Renal pelvis (tissue), 4 donors: ENCODE results near the gene LDLRAD3. TPM values are rescaled to one million over a fixed set of nuclear protein-coding genes. Genes with fewer than 3 reads are reported as not detected.

ENCODE experiments used
- DNase-seq: peaks from one replicate; pipeline ENCODE4 v3.0.0-alpha.2; 2013
- polyA plus RNA-seq, 3 donors: library from polyadenylated mRNA; unstranded; fragments of 120-200 nt; gene quantifications; one replicate each; pipeline ENCODE4 v1.2.1, GENCODE V29; 2013; ENCODE audit not compliant: insufficient read length in 3 of 3

LDLRAD3 gene
- polyA plus RNA-seq, 3 donors: 23.1 to 24.7 (median 23.5) TPM

DNA sequence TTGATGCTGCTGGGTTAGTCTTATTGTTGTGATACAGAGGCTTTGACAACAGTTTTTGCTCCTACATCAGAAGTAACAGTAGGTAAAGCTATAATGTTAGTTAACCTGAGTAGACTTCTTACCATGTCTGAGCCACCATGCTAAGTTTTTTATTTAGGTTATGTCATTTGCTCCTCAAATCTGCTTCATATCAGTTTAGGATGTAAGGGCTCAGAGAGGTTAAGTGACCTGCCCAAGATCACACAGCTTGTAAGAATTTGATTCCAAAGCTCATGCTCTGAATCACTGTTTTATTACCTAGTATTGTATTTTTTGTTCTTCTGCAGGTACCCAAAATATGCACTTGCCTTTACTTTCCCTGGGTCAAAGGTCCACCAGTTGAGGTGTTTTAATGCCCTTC lies 183.7 kb downstream of the LDLRAD3 start:
- DNase-seq: no peak

DNA sequence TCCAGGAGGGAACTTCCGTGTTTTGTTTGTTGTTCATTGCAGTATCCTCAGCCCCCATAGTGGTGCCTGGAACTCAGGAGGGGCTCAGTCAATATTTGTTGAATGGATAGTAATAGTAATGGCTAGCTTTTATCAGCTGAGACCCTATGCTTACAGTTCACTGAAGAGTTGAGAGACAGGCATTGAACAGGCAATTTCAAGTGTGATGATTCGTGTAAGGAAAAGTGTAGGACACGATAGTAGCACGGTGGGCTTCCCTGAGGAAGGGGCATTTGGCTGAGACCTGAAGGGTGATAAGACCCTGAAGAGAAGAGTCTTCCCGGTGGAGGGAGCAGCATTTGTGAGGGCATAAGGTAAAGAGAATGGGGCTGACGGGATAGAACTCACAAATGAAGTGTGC lies 186.1 kb downstream of the LDLRAD3 start:
- DNase-seq: no peak

DNA sequence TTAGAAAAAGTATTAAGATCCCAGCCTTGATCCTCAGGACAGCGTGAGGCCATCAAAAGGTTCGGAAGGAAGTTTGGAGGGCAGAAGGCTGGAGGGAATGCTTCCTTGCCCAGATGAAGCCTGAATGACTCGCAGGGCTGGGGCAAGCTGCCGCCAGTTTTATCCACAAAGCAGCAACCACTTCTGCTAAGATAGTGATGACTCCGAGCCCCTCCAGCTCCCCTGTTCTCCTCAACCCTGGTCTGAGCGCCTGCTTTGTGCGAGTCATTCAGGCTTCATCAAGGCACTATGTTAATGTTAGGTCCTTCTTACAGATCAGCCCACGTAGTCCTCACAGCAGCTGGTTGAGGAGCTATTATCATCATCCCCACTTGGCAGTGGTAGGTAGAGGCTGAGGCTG lies 186.5 kb downstream of the LDLRAD3 start:
- DNase-seq: no peak

DNA sequence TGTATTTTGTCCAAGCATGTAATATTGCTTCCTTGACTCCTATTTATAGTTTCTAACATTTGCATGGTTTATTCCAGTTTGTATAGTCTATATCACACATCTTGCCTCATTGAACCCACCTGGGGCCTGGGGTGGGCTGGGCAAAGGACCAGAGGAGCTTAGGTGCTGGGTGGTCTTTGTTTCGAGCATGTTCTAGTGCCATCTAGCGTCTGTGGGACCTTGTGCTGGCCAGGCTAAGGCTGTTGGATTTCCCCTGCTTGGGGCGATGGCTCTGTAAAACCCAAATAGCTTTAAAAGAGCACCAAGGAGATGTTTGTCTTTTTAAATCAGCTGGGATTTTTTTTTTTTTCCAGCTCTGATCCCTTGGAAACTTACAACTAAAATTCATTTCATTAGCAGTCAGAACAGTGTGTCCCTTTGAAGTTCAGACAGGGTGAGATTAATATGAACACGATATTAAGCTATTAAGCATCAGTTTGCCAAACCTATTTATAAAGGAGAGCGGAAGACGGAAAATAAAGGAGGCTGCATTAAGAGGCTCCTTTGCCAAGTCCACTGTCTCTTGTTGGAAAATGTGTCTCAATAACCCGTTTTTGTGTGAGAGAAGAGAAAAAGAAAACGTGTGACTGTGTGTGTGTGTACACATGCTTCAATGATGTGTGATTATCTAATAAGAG lies 188.0 kb downstream of the LDLRAD3 start:
- DNase-seq: no peak

DNA sequence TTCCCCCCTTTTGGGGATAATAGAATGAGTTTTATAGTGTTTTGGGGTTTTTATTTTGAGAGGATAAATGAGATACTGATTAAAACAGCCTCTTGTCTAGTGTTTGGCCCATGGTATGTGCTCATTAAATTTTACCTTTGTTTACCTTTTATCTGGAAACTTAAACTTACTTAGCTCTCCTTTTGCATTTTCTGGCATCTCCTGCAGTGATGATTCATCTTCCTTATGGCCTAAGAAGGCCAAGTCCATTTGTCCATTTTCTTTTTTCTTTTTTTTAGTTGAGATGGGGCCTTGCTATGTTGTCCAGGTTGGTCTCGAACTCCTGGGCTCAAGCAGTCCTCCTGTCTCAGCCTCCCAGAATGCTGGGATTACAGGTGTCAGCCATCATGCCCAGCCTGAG lies 189.1 kb downstream of the LDLRAD3 start:
- no peak for DNase-seq

DNA sequence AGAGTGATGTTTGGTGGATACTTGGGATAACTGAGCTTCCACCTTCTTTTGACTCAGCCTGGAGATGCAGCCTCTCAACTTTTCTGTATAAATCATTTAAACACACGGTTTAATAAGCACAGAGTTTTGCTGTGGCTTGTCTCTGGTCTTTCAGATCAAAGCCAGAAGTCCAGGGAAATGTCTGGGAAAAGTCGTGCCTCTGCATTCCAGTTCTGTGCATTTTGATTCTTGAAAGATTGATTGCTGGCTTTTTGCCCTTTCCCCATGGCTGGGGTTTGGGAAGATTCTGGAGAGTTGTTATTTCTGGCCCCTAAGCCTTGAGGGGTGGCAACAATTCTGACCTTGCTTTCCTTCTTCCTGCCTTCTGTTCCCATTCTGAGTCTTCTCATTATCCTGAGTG lies 191.2 kb downstream of the LDLRAD3 start:
- no peak for DNase-seq

DNA sequence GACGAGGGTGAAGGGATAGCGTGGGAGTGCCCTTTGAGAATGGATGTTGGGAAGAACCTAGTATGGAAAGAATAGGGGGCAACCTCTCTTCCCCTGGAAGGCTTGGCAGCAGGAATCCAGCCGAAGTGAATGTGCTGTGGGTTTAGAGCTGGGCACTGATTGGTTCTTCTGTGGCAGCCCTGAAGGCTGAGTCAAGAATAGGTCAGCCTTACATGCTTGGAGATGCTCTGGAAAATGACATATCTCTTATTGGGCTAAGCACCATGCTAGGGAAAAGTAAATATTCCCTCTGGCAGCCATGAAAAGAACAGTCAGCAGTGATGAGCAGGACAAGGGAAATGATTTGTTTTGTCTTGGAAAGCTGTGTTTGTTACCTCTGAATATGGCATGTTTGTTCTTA lies 195.9 kb downstream of the LDLRAD3 start:
- DNase-seq: no peak

DNA sequence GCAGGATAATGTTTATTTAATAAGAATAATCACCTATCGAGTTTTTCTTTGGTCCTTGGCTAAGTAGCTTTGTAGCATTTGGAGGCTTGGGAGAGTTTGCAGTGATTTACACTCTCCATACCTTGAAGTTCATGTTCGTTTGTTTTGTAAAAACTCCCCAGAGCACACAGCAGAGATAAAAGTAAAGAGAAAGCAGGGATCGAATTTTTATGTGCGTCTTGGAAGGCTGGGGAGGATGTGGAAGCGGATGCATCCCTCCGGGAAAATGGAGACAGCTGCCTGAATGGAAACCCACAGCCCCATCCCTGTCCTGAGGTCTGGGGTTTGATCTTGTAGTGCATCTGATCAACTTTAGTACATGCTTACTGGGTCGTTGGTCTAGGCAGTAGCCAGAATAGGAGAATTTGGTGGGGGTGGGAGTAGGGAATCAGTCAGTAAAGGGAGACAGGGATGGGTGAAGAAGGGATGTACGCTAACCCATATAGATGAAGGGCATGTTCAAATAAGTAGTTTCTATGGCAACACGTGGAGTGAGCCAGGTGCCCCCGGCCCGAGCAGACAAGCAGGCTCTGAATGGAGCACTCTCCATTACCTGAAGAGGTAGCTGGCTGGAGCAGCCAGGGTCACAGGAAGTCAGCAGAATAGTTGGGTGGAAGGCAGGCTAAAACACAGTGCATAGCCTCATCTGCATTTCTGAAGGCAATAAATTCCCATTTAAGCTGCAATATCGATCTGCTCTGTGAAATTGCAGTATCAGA lies 197.5 kb downstream of the LDLRAD3 start:
- DNase-seq: peak; percentile 70

DNA sequence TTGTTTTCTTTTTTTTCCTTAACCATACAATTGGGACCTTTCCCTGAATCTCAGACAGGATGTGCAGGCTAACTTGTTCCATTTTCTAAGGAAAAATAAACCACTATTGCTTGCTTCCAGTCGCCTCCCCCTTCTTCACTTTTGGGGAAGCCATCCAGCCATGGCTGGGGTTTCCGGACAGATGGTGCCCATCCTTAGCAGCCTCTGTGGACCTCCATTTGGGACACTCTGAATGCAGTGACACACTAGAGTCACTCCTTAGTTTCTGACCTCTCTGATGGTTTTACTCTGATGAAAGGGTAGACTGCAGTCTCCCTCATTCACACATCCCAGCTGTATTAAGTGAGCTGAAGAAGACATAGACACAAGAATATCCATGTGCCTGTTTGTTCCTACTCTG lies 198.1 kb downstream of the LDLRAD3 start:
- DNase-seq: no peak

DNA sequence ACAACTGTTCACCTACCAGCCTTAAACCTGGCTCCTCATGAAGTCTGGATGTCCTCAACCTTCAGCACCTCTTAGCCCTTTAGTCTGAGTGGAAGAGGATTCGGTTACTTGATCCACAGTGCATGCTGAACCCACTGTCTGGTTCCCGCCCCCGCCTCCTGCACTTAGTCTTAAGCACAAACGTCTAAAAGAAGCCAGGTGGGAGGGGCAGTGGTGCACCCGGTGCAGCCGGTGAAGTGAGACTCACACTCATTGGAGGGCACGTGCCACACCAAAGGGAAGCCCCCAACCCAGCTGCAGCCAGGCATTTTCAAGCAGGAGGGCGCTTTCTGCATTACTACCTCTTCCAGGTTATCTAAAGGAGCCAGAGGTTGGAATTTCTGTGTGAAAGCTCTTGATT lies 198.6 kb downstream of the LDLRAD3 start:
- peak; percentile 70 for DNase-seq

DNA sequence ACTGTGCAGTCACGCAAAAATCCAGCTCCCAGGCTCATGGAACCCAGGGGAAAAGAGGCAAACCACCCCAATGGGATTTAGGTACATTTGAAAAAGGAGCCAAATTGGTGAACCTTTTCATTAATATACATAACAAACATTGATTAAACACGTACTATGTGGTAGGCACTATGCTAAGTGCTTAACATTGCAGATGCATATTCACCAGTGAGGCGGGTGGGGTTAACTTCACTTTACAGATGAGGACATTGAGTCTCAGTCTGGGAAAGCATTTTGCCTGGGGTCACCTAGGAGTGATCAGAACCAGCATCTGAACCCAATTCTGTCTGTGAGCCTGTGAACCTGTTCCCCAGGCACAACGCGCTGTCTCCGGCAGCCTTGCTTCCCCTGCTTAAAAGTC lies 199.0 kb downstream of the LDLRAD3 start:
- DNase-seq: no peak

DNA sequence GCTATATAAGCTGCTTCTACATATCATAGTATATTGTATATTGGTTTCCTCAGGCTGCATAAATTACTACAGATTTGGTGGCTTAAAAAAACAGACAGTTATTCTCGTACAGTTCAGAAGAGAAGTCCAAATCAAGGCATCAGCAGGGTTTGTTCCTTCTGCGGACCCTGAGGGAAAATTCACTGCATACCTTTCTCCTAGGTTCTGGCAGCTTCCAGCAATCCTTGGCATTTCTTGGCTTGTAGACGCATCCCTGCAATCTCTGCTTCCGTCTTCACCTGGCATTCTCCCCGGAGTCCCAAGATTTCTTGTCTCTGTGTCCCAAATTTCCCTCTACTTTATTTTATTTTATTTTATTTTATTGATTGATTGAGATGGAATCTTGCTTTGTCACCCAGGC lies 202.6 kb downstream of the LDLRAD3 start:
- DNase-seq: no peak

DNA sequence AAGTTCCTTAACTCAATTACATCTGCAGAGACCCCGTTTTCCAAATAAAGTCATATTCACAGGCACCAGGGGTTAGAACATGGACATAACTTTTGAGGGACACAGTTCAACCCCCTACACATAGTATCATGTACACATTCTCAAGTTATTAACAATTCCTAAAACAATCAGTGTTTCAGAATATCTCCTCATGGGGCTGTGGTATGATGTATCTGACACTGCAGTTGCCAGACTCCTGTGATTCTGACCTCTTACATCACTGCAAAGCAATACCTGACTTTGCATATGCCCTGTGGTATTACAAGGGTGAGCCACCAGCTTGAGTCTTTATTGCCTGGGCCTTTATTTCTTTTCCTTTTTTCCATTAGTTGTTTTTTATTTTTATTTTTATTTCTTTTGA lies 203.6 kb downstream of the LDLRAD3 start:
- no peak for DNase-seq

DNA sequence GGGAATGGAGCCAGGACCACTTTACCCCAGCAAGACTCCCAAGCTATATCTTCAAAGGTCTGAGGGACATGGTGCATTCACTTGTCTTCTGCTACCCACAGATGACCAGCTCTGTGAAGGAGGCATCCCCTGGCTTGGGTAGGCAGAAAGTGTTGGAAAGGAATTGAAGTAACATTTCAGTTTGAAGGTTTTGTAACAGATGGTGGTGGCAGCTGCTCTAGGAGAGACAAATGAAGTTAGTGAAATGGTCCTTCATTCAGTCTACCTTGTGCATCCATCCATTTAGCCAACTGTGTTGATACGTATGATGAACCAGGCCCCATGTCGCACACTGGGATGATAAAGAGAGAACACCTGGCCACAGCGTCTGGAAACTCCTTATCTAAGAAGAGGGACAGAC lies 204.8 kb downstream of the LDLRAD3 start:
- no peak for DNase-seq

DNA sequence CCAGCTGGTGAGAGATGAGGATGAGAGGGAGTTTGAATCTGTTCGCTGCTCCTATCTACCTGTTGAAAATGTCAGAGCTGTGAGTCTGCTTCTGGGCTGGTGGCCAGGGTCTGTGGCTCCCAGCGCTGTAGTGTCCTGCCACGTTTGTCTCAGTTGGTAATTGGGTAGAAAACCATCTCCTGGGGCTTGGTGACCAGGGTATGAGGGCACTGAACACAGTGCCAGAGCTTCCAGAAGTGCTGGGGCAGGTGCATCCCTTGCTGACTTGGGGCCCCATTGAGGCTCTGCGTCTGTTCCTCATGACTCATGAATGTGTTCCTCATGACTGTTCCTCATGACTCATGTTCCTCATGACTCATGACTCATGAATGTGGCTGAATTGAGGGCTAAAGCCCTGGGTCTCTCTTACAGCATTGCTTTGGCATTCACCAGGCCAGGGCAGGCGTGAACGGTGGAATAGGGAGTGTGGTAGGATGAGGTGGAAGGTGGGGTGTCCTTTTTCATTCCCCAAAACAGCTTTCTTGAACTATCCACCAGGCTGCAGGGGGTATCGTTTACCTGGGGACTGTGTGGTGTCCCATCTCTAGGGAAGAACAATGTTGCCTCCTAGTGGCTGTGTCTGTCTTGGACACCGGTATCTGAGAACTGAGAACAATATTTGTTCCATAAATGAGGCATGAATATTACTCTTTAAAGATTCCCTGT lies 205.8 kb downstream of the LDLRAD3 start:
- no peak for DNase-seq

DNA sequence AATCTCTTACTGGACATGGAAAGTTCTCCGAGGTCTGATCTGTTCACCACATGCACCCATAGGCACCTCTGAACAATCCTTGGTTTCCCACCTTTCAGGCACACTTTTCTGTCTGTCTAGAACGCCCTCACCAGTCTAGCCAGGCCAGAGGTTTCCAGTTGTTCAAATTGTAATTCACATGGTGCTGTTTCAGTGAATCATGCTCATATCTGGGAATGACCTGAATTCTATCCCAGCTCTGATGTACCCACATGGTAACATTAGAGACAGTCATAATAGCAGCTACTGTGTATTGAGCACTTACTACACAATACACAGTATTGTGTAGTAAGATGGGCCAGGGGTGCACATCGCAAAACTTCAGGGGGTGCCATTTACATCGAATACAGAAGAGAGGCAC lies 207.1 kb downstream of the LDLRAD3 start:
- no peak for DNase-seq

DNA sequence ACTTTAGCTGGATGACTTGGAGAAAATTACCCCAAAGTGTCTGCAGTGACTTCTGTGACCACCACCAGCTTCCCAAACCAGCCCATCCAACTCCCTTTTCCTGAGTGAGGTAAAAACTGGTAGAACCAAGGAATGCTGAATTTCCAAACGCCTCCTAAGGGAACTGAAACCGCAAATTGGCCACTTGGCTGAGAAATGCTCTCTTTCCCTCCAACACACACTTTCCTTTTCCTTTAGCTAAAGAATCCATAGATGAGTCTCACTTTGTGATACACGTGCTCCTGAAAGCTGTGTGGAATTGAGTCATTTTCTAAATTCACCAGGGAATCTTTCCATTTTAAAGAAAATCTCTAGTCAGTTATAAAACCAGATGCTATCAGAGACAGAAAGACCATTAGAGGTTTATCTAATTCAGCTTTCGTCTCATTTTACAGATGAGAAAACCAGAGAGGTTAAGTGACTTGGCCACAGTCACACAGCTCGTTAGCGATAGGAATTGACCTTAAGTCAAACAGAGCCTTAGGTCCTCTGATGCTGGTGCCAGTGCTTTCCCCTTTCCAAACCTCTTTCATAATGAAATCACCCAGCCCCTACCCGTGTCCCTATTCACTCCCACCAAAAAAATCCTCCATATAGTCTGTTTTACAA lies 208.2 kb downstream of the LDLRAD3 start:
- no peak for DNase-seq

DNA sequence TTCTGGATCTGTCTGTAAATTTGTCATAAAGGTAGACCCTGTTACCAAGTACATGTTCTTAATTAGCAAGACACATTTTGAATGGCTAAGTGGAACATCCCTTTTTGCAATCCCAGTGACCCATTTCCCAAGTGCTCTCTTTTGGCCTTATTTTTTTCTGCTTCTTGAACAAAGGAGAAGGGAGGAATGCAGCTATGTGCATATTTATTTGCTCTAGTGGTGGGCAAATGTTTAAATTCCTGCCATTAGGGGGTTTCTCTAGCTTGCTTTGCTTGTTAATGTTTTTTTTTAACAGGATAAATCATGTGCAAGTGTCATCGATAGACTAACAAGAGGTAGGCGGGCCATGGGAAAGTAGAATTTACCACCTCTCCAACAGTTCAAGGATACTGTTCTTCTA lies 209.7 kb downstream of the LDLRAD3 start:
- peak; percentile 61 for DNase-seq

DNA sequence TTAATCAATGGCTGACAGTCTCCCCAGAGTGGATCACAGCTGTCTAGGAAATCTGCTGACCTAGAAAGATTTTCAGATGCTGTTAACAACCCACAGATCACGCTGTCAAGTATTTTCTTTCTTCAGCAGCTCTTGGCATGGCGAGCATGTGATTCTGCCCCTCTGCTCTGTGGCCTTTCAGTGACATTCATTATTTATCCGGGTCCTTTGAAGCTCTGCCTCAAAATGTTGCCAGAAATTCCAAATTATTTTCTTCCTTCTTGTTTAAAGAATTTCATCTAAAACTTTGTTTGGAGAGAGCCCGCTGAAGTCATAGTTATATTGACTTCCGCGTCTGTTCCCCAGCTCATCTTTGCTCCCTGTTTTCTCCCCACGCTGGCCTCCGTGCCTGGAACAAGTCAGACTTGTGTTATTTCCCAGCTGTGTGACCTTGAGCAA lies 211.3 kb downstream of the LDLRAD3 start:
- no peak for DNase-seq

DNA sequence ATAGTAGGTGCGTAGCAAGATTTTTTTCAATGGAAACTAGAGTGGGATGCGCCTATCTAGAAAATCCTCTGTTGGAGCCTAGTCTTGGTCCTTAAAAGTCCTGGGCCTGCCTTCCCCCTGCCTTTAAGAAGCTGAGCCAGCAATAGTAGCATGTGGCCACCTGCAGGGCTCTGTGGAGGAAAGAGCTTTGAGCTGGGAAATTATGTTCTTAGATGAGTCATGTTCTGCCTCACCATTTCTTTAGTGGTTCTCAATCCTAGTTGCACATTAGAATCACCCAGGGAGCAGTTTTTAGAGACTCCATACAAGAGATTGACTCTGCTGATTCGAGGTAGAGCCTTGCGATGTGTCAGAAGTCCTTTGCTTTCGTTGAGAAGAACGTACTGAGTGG lies 211.9 kb downstream of the LDLRAD3 start:
- no peak for DNase-seq

DNA sequence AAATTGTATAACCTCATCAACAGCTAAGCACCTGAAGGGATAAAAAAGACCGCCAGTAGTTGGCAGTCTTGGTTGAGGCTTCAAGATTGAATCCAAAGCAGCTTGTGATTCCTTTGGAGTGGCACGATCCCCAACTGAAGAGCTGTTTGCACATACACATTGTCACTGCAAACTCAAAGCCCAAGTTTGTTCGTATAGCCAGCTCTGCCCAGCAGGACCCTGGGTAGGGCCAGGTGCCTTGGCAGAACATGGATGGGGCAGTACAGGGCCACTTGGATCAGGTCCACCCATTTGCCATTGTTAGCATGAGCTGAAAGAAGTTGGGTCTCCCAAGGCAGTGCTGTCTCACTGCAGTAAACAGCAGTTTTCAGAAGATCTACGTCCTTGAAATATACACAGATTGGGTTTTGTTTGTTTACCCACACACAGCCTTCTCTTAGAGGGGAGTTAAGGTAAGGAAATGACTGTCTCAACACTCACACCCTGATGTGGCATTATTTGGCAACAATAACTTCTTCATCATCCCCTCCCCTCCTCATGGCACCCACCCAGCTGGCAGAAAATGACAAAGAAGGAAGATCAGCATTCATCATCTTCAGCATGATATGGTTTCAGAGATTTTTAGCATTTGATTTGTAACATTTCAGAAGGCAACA lies 212.4 kb downstream of the LDLRAD3 start:
- no peak for DNase-seq
